ENCODE data around the gene EXOC4. TPM values are rescaled to one million over a fixed set of nuclear protein-coding genes. Genes with fewer than 3 reads are reported as not detected.

EXOC4 gene
- total RNA-seq, 1 experiment from 2014 or later: 75.8 TPM

GRCh38 chr7:133482599-133482998 is 229.7 kb downstream of the EXOC4 start:
- Mint-ChIP-seq H3K9me3 (no peaks in the 10 kb centered on the region), H3K27me3 (ENCODE audit: low read depth) (no peaks in the 10 kb centered on the region), H3K27ac (peak overlapping the region in 1 of 3 experiments; percentile 11; a peak in 1 of 7 replicates), H3K36me3 (ENCODE audit: insufficient read depth in 1 of 3, low read depth in 3 of 3) (no peaks in the 10 kb centered on the region), H3K4me1 (no peaks in the 10 kb centered on the region), H3K4me3 (no peak overlapping the region)
- Histone ChIP-seq H3K14ac (ENCODE audit: insufficient read depth, low read length) (no peak overlapping the region), H2BK20ac (ENCODE audit: low read depth, low read length, poor library complexity, severe bottlenecking) (no peak overlapping the region), H3K23ac (ENCODE audit: insufficient read length, low read depth, low read length) (no peak overlapping the region), H2BK120ac (ENCODE audit: low read depth, low read length, poor library complexity, severe bottlenecking) (no peak overlapping the region), H3K79me1 (ENCODE audit: insufficient read depth, low read depth, low read length, poor library complexity, severe bottlenecking) (no peaks in the 10 kb centered on the region), H3K56ac (ENCODE audit: insufficient read length, low read depth, low read length) (no peak overlapping the region), H3K4me1 (ENCODE audit: insufficient read depth, low read length) (no peaks in the 10 kb centered on the region), H3K23me2 (ENCODE audit: insufficient read length, low read depth, low read length, poor library complexity, severe bottlenecking) (no peaks in the 10 kb centered on the region), H3T11ph (ENCODE audit: low read length) (no peak overlapping the region), H2AK5ac (ENCODE audit: insufficient read length, low read length) (no peak overlapping the region), H4K8ac (replicated peaks; ENCODE audit: insufficient read length, low read depth, low read length) (no peak overlapping the region), H3K4ac (ENCODE audit: low read depth, low read length) (no peak overlapping the region), H2BK5ac (ENCODE audit: insufficient read length, low read length) (no peak overlapping the region), H3K27ac (ENCODE audit: insufficient read length, low read depth, low read length) (no peak overlapping the region), H2BK15ac (ENCODE audit: low read depth, low read length) (no peak overlapping the region), H3K4me2 (ENCODE audit: insufficient read depth, insufficient read length, low read length) (no peak overlapping the region), H2BK12ac (ENCODE audit: insufficient read length, low read depth, low read length) (no peak overlapping the region), H2AFZ (ENCODE audit: low read length) (no peak overlapping the region), H3K27me3 (ENCODE audit: insufficient read depth, low read length) (no peaks in the 10 kb centered on the region), H3K9me3 (ENCODE audit: control insufficient read depth, low read depth, low read length) (no peaks in the 10 kb centered on the region), H4K5ac (ENCODE audit: insufficient read length, low read depth, low read length) (no peak overlapping the region), H4K20me1 (ENCODE audit: control insufficient read depth, insufficient read depth, insufficient read length) (no peaks in the 10 kb centered on the region), H4K91ac (ENCODE audit: insufficient read length, low read depth, low read length) (no peak overlapping the region), H3K9ac (ENCODE audit: extremely low read depth, insufficient read length, low read length) (no peak overlapping the region), H3K18ac (ENCODE audit: insufficient read length, low read depth, low read length) (no peak overlapping the region), H3K79me2 (ENCODE audit: insufficient read depth, low read length) (no peaks in the 10 kb centered on the region)
- no peak for DNase-seq
- no peak for TF ChIP-seq CTCF (conservative IDR thresholded peaks at IDR 0.05)
- WGBS (ENCODE audit: extremely low coverage, insufficient read length, low lambda C conversion rate): no CpG with 5 or more reads among the region's 1 CpG
